ENCODE data around the gene TNK2.
A peak's percentile ranks its signal among the peaks of the same experiment; 100 is the strongest.

TNK2 gene

GRCh38 chr3:195910499-195910845 is 2.1 kb upstream of the TNK2 start:
- POLR2A ChIA-PET, result no interaction called here
- CTCF ChIA-PET, result no interaction called here
- no peak for TF ChIP-seq ZNF384 (IDR thresholded peaks at IDR 0.05)
- TF ChIP-seq ELF4 (IDR thresholded peaks at IDR 0.05), result no peak
- TF ChIP-seq PKNOX1 (IDR thresholded peaks at IDR 0.05), result no peak
- no peak for TF ChIP-seq BHLHE40 (IDR thresholded peaks at IDR 0.05; ENCODE audit: borderline replicate concordance)
- no peak for TF ChIP-seq FOXK2 (IDR thresholded peaks at IDR 0.05)
- TF ChIP-seq L3MBTL2 (conservative IDR thresholded peaks at IDR 0.05), result no peak
- TF ChIP-seq SUZ12 (IDR thresholded peaks at IDR 0.05), result no peak
- TF ChIP-seq SP1 (IDR thresholded peaks at IDR 0.05), result no peak
- TF ChIP-seq TARDBP (IDR thresholded peaks at IDR 0.05), result no peak
- TF ChIP-seq LEF1 (IDR thresholded peaks at IDR 0.05; ENCODE audit: borderline replicate concordance), result no peak
- TF ChIP-seq ARNT (IDR thresholded peaks at IDR 0.05), result no peak
- no peak for DNase-seq (ENCODE audit: extremely low spot score)

GRCh38 chr3:195909644-195910498 is 1.5 kb upstream of the TNK2 start:
- peak; percentile 81 for DNase-seq (ENCODE audit: extremely low spot score)
- ChIA-PET CTCF (no interaction called here), POLR2A (interaction anchor here (1.3 kb wide), 1 partner anchor 11 kb away, joined by 3 read pairs; no protein-coding TSS in a partner anchor)
- TF ChIP-seq FOXK2 (IDR thresholded peaks at IDR 0.05), result no peak
- no peak for TF ChIP-seq L3MBTL2 (conservative IDR thresholded peaks at IDR 0.05)

- DNase-seq (ENCODE audit: extremely low spot score), result peak; percentile 42
- TF ChIP-seq TARDBP (IDR thresholded peaks at IDR 0.05), result no peak
- TF ChIP-seq ELF4 (IDR thresholded peaks at IDR 0.05), result no peak
- TF ChIP-seq ARNT (IDR thresholded peaks at IDR 0.05), result no peak
- no peak for TF ChIP-seq SUZ12 (IDR thresholded peaks at IDR 0.05)
- no peak for TF ChIP-seq PKNOX1 (IDR thresholded peaks at IDR 0.05)
- TF ChIP-seq FOXA1 (IDR thresholded peaks at IDR 0.05), result no peak
- no peak for TF ChIP-seq FOXK2 (IDR thresholded peaks at IDR 0.05)
- no peak for TF ChIP-seq SP1 (IDR thresholded peaks at IDR 0.05)
- no peak for TF ChIP-seq LEF1 (IDR thresholded peaks at IDR 0.05; ENCODE audit: borderline replicate concordance)
- no peak for TF ChIP-seq L3MBTL2 (conservative IDR thresholded peaks at IDR 0.05)
- TF ChIP-seq HDGF (IDR thresholded peaks at IDR 0.05; ENCODE audit: borderline replicate concordance), result no peak
- no peak for TF ChIP-seq BHLHE40 (IDR thresholded peaks at IDR 0.05; ENCODE audit: borderline replicate concordance)
- TF ChIP-seq NFRKB (IDR thresholded peaks at IDR 0.05), result no peak
- TF ChIP-seq ZNF384 (IDR thresholded peaks at IDR 0.05), result no peak
- TF ChIP-seq FOXM1 (IDR thresholded peaks at IDR 0.05; ENCODE audit: borderline replicate concordance), result no peak
- no peak for TF ChIP-seq CTBP1 (IDR thresholded peaks at IDR 0.05; ENCODE audit: borderline replicate concordance)
- POLR2A ChIA-PET, result interaction anchor here (1.0 to 1.3 kb wide), 2 partner anchors 10 to 440 kb away, joined by 3 read pairs; no protein-coding TSS in a partner anchor
- CTCF ChIA-PET, result no interaction called here
Observed at GRCh38 chr3:195908694-195909581, 587 bp upstream of the TNK2 start.

GRCh38 chr3:195907684-195907933 is 742 bp downstream of the TNK2 start:
- POLR2A ChIA-PET, result interaction anchor here (0.9 kb wide), 1 partner anchor 18 kb away, joined by 3 read pairs; no protein-coding TSS in a partner anchor
- TF ChIP-seq ZNF384 (IDR thresholded peaks at IDR 0.05) (no peak), TARDBP (IDR thresholded peaks at IDR 0.05) (no peak), FOXA1 (IDR thresholded peaks at IDR 0.05) (no peak), ARNT (IDR thresholded peaks at IDR 0.05) (no peak), FOXK2 (IDR thresholded peaks at IDR 0.05) (no peak), LEF1 (IDR thresholded peaks at IDR 0.05; ENCODE audit: borderline replicate concordance) (no peak), BHLHE40 (IDR thresholded peaks at IDR 0.05; ENCODE audit: borderline replicate concordance) (no peak), NFRKB (IDR thresholded peaks at IDR 0.05) (no peak), L3MBTL2 (conservative IDR thresholded peaks at IDR 0.05) (no peak), HDGF (IDR thresholded peaks at IDR 0.05; ENCODE audit: borderline replicate concordance) (no peak), SP1 (IDR thresholded peaks at IDR 0.05) (no peak), SUZ12 (IDR thresholded peaks at IDR 0.05) (no peak), FOXM1 (IDR thresholded peaks at IDR 0.05; ENCODE audit: borderline replicate concordance) (no peak), ELF4 (IDR thresholded peaks at IDR 0.05) (no peak), PKNOX1 (IDR thresholded peaks at IDR 0.05) (no peak; the same call in 1 of the 2 replicates), CTBP1 (IDR thresholded peaks at IDR 0.05; ENCODE audit: borderline replicate concordance) (no peak)
- CTCF ChIA-PET, result interaction anchor here (1.5 kb wide), 1 partner anchor 13 kb away, joined by 8 read pairs; no protein-coding TSS in a partner anchor
- DNase-seq (ENCODE audit: extremely low spot score), result no peak

- no peak for TF ChIP-seq FOXA1 (IDR thresholded peaks at IDR 0.05)
- no peak for TF ChIP-seq ZNF384 (IDR thresholded peaks at IDR 0.05)
- no peak for TF ChIP-seq ARNT (IDR thresholded peaks at IDR 0.05)
- no peak for TF ChIP-seq PKNOX1 (IDR thresholded peaks at IDR 0.05)
- no peak for TF ChIP-seq SUZ12 (IDR thresholded peaks at IDR 0.05)
- no peak for TF ChIP-seq CTBP1 (IDR thresholded peaks at IDR 0.05; ENCODE audit: borderline replicate concordance)
- no peak for TF ChIP-seq L3MBTL2 (conservative IDR thresholded peaks at IDR 0.05)
- TF ChIP-seq TARDBP (IDR thresholded peaks at IDR 0.05), result no peak
- no peak for TF ChIP-seq NFRKB (IDR thresholded peaks at IDR 0.05)
- TF ChIP-seq HDGF (IDR thresholded peaks at IDR 0.05; ENCODE audit: borderline replicate concordance), result no peak
- CTCF ChIA-PET, result interaction anchor here (1.5 kb wide), 1 partner anchor 13 kb away, joined by 8 read pairs; no protein-coding TSS in a partner anchor
- no peak for DNase-seq (ENCODE audit: extremely low spot score)
- POLR2A ChIA-PET, result interaction anchor here (0.9 kb wide), 1 partner anchor 18 kb away, joined by 3 read pairs; no protein-coding TSS in a partner anchor
Observed at GRCh38 chr3:195906865-195907683, 1.3 kb downstream of the TNK2 start.
